ENCODE results near the gene IDH2.

IDH2 gene

DNA sequence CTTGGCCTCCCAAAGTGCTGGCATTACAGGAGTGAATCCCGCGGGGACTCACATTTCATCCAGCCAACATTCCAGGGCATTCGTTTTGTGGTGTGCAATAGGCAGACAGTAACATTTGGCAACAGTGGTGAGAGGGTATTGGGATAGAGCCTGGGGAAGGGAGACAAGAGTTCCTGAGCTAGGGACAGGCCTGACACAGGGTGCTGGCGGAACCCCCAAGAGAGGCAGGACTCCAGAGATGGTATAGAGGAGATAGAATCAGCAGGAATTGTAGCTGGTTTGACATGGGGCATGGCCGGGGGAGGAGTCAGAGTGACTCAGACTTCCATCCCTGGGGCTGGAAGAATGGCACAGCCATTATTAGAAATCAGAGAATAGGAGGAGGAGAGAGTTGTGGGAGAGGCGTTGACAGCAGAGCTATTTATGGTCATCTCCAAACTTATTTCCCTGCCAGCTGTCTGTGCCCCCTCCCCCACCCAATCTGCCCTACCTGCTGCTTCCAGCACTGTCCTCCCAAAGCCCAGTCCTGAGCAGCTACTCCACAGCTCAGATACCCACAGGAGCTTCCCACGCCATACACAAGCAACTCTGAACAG is 4.4 kb upstream of the IDH2 start:
- Histone ChIP-seq H3K4me2 (ENCODE audit: low read length) (no peak overlapping the region), H3K4me3 (ENCODE audit: low read length) (no peak overlapping the region), H3K27me3 (ENCODE audit: control insufficient read depth, low read length) (no peaks in the 10 kb centered on the region), H3K27ac (ENCODE audit: low read depth, low read length) (no peak overlapping the region), H3K4me1 (ENCODE audit: control insufficient read depth, low read length) (peaks cover 13% of the 10 kb centered on the region), H3K9me2 (replicated peaks; ENCODE audit: control insufficient read depth, low read length) (no peaks in the 10 kb centered on the region), H3F3A (ENCODE audit: control insufficient read depth, insufficient read depth) (no peaks in the 10 kb centered on the region), H4K20me1 (ENCODE audit: control insufficient read depth, insufficient read depth, low read depth, low read length) (no peaks in the 10 kb centered on the region), H3K9me3 (ENCODE audit: control insufficient read depth, insufficient read depth, low read length) (no peaks in the 10 kb centered on the region), H3K36me3 (ENCODE audit: control insufficient read depth, low read length) (peaks cover 5% of the 10 kb centered on the region), H3K79me2 (ENCODE audit: control insufficient read depth, low read length) (peaks cover 6% of the 10 kb centered on the region)
- TF ChIP-seq EZH2phosphoT487 (IDR thresholded peaks at IDR 0.05; ENCODE audit: borderline replicate concordance, low read length) (no peak), CTCF (IDR thresholded peaks at IDR 0.05; ENCODE audit: low read depth, low read length, poor library complexity, severe bottlenecking) (no peak)

GRCh38 chr15:90105521-90105920 is 3.3 kb upstream of the IDH2 start:
- H3K4me1 ChIP-seq (ENCODE audit: control insufficient read depth, low read length): peaks cover 22% of the 10 kb centered on the region
- no peak overlapping the region for H3K4me2 ChIP-seq (ENCODE audit: low read length)
- H3K27me3 ChIP-seq (ENCODE audit: control insufficient read depth, low read length): no peaks in the 10 kb centered on the region
- TF ChIP-seq CTCF (IDR thresholded peaks at IDR 0.05; ENCODE audit: low read depth, low read length, poor library complexity, severe bottlenecking) (no peak), EZH2phosphoT487 (IDR thresholded peaks at IDR 0.05; ENCODE audit: borderline replicate concordance, low read length) (no peak)
- H3K4me3 ChIP-seq (ENCODE audit: low read length): no peak overlapping the region
- H3K27ac ChIP-seq (ENCODE audit: low read depth, low read length): no peak overlapping the region
- H3K9me3 ChIP-seq (ENCODE audit: control insufficient read depth, insufficient read depth, low read length): no peaks in the 10 kb centered on the region
- peaks cover 17% of the 10 kb centered on the region for H3K79me2 ChIP-seq (ENCODE audit: control insufficient read depth, low read length)
- peaks cover 11% of the 10 kb centered on the region for H3K36me3 ChIP-seq (ENCODE audit: control insufficient read depth, low read length)
- peaks cover 3% of the 10 kb centered on the region; the same call in 1 of the 2 replicates for H3F3A ChIP-seq (ENCODE audit: control insufficient read depth, insufficient read depth)
- H3K9me2 ChIP-seq (replicated peaks; ENCODE audit: control insufficient read depth, low read length): no peaks in the 10 kb centered on the region
- no peaks in the 10 kb centered on the region for H4K20me1 ChIP-seq (ENCODE audit: control insufficient read depth, insufficient read depth, low read depth, low read length)

- Histone ChIP-seq H3K79me2 (ENCODE audit: control insufficient read depth, low read length) (peaks cover 27% of the 10 kb centered on the region), H3F3A (ENCODE audit: control insufficient read depth, insufficient read depth) (peaks cover 8% of the 10 kb centered on the region; the same call in 1 of the 2 replicates), H3K9me3 (ENCODE audit: control insufficient read depth, insufficient read depth, low read length) (no peaks in the 10 kb centered on the region), H3K27ac (ENCODE audit: low read depth, low read length) (no peak overlapping the region), H3K9me2 (replicated peaks; ENCODE audit: control insufficient read depth, low read length) (no peaks in the 10 kb centered on the region), H3K27me3 (ENCODE audit: control insufficient read depth, low read length) (no peaks in the 10 kb centered on the region), H3K4me1 (ENCODE audit: control insufficient read depth, low read length) (peaks cover 32% of the 10 kb centered on the region), H3K4me2 (ENCODE audit: low read length) (no peak overlapping the region), H3K4me3 (ENCODE audit: low read length) (no peak overlapping the region), H4K20me1 (ENCODE audit: control insufficient read depth, insufficient read depth, low read depth, low read length) (no peaks in the 10 kb centered on the region), H3K36me3 (ENCODE audit: control insufficient read depth, low read length) (peaks cover 11% of the 10 kb centered on the region)
- no peak for TF ChIP-seq CTCF (IDR thresholded peaks at IDR 0.05; ENCODE audit: low read depth, low read length, poor library complexity, severe bottlenecking)
- TF ChIP-seq EZH2phosphoT487 (IDR thresholded peaks at IDR 0.05; ENCODE audit: borderline replicate concordance, low read length): no peak
These were observed 2.3 kb upstream of the IDH2 start for GRCh38 chr15:90104551-90104950.
